Dedifferentiated amniotic fluid mesenchymal stem cell (primary cell): Measurements from ENCODE around the gene PANK4.

Experiments
- DNase-seq: peaks from one replicate; pipeline ENCODE4 v3.0.0-alpha.2; 2016; ENCODE audit errors: extremely low spot score

Gene PANK4

DNA sequence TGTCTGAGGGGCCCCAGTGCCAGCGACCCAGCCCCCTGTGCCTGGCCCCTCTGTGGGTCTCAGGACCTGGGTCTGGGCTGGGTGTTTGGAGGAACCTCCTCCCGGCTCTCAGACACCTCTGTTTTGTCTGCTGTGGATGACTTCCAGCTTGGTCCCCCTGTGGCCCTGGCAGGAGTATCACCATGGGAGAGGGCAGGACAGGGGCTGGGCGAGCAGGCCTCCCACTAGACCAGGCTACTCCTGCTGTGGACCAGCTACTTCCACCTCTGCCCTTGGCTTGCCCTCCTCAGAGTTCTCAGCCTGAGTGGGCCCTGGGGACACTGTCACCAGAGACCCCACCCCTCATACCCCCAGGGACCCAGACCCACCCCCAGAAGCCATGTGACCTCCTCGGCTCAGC is 28.5 kb downstream of the PANK4 start:
- no peak for DNase-seq

DNA sequence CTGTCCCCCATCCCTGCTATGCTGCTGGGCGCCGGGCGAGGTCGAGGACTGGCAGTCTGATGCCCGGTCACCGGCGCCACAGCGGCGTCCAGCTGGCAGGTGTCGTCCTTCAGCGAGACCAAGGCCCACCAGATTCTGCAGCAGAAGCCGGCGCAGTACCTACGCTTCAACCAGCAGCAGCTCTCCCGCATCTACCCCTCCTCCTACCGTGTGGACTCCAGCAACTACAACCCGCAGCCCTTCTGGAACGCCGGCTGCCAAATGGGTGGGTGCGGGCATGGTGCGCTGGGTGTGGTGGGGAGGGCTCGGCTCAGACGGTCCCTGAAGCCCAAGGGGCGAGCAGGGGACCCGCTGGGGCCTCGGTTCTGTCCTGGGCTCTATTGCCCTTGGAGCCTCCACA is 29.6 kb downstream of the PANK4 start:
- no peak for DNase-seq

DNA sequence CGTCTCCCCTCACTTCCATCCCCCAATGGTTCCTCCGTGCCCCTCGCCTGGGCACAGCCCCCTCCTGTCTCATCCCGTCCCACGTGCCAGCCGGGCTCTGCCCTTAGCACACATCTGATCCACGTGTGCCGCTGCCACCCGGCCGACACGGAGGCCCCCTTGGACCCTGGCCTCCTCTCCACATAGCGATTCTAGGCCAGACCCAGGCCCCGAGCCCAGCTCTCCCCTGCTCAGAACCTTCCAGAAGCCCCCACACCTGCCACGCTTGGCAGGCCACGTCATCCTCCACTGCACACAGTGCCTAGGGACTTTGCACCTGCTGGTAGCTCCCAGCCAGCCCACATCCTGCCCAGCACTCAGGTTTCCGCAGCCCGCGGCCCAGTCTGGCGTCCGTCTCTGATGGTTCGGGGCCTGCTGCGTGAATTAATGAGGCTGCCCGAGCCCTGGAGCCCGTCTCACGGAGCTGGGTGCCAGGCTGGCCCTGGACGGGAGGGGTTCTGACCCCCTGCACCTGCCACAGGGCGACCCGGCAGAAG is 30.2 kb downstream of the PANK4 start:
- no peak for DNase-seq

DNA sequence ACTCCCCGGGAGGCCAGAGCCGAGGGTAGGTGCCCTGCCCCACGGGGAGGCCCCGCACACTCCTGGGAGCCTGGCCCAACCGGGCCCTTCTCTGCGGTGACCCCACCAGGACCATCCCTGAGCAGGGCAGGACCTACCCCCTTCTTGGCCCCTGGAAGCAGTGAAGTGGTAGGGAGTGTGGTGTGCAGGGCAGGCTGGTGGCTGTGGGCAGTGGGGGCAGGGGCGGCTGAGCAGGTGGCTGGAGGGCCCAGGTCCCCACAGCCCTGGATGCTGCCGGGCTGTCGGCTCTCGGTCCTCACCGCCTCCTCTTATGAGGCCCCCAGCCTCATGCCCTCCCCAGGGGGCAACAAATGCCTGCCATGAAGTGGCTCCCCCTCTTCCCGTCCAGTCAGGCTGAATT is 30.9 kb downstream of the PANK4 start:
- no peak for DNase-seq

DNA sequence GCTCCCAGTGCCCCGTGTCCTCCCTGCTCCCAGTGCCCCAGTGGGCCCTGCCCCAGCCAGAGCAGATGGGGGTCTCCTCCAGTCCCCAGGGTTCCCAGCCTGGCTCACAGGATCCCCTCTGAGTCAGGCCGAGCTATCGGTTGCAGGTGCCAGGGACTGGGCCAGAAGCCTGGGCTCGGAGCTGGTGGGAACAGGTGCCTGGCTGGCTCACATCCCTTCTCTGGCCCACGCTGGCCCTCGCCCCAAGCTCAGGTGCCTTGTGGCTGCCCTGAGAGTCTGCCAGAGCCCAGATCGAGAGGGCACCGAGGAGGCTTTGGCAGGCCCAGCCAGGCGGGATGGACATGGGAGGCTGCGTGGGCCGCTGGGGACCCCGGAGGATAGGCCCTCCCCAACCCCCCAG is 31.4 kb downstream of the PANK4 start:
- DNase-seq: no peak

DNA sequence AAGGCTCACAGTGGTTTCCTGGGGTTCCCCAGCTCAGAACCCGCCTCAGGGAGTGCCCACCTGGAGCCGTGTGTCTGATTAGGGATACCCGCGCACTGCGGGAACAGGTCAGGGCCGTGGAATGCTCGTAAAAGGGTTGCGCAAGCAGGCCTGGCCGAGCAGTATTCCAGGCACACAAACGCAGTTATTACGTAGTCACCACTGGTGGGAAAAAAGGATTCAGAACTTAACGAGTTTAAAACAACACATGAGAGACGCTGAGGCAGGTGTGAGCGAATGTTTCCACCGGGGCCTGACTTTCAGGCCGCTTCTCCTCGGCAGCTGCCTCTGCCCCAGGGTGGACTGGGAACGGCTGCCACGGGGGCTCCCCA is 32.1 kb downstream of the PANK4 start:
- no peak for DNase-seq

DNA sequence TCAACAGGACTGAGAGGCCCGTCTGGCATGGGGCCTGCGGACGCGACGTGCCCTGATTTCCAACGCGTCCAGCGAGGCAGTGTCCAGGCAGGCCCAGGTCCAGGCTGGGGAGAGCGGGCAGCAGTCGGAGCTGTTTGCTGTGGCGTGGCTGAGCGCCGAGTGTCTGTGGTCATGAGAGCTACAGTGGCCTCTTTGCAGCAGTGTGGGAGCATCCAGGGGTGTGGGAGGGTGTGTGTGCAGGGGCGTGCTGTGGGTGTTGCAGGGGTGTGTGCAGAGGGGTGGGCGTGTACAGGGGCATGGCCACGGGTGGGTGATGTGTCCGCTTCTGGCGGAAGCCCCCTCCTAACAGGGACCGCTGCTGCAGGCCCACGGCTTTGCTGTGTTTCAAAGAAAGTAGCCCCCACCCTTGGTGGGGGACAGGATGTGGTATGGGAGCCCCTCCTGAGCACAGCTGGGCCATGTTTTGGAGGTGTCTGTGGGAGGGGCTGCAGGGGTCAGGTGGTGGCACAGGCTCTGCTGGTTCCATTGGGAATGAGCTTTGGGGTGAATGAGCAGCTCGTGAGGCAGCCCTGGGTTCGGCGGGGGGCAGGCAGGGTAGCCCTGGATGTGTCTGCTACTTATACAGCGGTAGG is 32.6 kb downstream of the PANK4 start:
- no peak for DNase-seq

DNA sequence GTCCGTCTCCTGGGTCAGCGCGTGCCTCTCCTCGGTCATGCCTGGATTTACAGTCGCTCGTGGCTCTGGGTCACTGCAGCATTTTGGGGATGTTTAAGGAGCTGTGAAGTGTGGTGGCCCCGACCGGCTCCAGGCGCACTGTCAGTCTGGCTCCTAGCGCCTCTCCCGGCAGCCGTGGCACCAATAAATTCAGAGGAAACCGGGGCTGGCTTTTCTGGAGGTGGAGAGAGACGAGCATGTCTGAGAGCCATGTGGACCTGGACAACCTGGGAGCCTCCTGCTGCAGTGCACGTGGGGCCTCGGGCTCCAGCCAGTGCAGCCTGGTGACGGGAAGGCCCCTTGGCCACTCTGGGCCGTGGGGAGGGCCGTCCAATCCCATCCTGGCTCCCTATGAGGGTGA is 33.2 kb downstream of the PANK4 start:
- DNase-seq: no peak

DNA sequence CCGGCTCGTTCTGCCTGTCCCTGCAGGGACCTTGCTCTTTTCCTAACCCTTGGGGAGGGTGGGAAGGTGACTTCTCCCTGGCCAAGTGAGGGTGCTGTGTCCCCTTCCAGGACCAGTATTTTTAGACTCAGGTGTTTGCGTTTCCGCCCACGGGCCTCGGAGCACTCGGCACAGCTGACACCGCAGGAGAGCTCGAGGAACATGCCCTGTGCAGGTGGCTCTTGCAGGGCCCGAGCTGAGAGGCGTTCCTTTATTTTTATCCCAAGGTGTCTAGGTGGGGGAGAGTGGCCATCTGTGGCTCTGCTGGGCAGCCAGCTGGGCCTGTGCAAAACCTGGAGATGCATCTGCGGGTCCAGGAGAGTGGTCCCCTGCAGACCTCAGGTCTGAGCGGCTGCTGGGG is 34.3 kb downstream of the PANK4 start:
- DNase-seq: no peak

DNA sequence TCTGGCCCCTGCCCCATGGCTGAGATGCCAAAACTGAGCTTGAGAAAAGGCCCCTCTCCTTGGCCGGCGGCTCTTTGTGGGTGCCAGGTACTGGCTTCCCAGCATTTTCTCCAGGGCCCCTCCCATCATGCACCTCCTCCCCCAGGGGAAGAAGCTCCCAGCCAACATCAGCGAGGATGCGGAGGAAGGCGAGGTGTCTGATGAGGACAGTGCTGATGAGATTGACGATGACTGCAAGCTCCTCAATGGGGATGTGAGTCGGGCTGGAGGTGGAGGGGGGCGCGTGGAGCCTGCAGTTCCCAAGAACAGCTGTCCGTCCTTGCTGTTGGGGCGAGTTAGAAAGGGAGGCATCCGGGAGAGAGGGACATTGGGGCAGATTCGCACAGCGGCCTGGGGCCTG is 36.8 kb downstream of the PANK4 start:
- no peak for DNase-seq

DNA sequence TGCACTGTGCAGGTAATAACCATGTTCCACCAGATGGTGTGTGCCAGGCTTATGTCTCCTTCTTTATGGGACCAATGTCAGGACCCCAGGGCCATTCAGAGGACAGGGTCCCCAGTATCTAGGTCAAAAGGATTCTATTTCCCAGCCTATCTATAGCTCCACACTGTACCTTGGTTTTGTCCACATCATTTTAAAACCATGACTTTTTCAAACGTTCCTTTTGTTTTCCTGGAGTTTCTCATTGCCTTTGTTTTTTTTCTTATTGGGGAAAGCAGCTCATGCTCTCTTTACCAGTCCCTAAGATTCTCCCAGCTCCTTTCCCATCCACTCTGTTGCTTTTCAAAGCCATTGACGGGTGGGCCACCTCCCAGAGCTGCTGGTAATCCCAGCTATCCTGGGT is 37.7 kb downstream of the PANK4 start:
- no peak for DNase-seq

DNA sequence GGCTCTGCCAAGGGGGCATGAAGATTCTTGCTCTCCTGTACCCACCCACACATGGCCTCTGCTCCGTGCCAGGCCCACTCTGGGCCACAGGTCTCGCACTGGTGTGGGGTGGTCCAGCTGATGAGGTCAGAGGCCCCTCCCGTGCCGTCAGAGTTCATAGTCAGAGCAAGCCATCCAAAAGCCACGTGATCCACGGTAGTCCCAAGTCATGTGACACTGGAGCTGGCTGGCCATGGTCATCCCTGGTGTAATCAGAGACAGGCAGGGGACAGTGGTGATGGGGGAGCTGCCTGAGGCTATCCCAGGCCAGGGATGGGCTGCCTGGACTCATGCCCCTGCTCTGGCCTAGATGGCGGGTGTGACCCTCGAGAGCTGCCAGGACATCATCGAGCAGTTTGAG is 39.8 kb downstream of the PANK4 start:
- no peak for DNase-seq

DNA sequence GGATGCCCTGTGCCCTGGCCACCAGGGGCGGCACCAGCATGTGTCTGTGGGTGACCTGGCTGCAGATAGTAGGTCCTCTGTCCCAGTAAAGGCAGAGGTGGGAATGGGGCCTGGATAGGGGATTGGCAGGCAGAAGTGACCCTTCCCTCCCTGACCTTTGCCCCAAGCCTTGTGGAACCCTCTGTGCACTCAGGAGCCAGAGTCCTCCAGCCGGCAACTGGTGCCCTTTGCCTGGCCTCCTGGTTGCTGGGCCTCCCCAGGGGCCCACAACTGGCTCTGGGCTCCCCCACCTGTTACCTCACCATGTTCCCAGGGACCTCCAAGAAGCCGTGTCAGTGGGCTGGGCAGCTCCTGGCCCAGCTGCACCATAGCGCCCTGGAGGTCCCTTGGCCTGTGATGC is 40.4 kb downstream of the PANK4 start:
- no peak for DNase-seq

DNA sequence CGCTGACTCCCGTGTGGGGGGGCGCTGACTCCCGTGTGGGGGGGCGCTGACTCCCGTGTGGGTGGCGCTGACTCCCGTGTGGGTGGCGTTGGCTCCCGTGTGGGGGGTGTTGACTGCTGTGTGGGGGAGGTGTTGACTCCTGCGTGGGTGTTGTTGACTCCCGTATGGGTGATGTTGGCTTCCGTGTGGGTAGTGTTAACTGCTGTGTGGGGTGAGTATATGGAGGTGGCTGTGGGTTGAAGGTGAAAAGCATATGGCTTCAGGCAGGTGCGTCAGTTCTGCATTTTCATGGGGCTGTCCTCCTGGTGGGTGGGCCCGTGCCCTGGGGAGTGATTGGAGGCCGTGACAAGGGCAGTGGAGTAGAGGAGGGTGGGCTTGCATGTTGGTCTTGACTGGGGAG is 42.4 kb downstream of the PANK4 start:
- no peak for DNase-seq

DNA sequence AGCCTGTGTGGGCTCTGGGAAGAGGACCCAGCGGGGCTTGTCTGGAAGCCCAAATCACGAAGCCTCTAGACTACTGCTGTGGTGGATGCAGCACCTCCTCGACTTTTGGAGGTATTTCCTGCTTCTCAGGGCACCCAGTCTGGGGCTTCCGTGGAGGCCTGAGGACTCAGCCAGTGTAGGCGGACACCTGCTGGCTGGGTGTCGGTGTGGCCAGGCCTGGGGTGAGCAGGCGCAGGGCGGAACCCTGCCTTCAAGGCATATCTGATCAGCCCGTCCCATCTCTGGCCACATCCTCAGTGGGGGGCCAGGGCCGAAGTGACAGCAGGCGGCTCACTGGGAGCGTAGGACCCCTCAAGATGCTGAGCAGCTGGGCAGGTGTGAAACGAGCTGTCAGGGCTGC is 43.4 kb downstream of the PANK4 start:
- no peak for DNase-seq

DNA sequence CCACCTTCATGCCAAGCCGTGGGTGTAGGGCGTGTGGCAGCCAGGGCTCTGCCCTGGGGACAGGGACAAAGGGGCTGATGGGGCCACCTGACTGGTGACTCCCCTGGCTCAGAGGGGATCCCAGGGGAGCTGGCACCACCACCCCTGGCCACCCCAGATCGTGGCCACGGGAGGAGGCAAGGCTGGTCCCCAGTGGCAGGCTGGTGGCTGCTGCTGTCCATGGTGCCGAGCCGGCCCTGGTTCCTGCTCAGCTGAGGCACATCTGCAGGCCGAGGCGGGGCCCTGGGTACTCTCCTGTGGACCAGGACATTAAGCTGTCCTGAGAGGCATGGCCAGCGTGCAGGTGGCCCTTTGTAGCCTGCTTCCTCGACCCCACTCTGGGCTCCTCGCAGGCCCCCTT is 43.8 kb downstream of the PANK4 start:
- DNase-seq: no peak

DNA sequence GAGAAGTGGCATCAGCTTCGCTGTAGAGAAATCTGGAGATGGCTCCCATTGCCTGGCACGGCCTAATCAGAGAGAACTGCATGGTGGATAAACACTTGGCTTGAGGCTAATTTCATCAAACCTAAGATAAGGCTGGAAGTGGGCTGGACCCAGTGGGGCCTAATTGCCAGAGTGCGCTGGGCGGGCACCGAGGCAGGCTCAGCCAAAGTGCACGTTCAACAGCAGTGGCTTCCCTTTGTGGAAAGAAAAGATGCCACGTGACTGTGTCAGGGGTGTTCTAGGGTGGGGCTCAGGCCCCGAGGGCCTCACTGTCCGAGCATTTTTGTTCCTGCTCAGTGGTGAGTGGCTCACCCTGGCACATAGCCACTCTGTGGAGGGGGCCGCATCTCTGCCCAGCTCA is 44.5 kb downstream of the PANK4 start:
- DNase-seq: no peak

DNA sequence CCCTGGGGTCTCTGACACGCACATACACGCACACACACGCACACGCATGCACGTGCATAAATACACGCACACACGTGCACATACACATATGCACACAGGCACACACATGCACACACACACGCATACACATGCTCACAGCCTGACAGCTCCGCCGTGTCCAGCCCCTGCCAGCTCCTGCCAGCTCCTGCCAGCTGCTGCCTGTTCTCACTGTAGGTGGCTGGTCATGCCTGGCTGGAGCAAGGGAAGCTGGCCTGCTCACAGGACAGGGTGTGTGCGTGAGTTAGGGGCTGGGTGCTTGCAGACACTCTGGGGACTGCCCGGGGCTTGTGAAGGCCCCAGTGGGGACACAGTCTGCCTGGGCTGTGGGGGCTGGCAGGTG is 45.4 kb downstream of the PANK4 start:
- no peak for DNase-seq

DNA sequence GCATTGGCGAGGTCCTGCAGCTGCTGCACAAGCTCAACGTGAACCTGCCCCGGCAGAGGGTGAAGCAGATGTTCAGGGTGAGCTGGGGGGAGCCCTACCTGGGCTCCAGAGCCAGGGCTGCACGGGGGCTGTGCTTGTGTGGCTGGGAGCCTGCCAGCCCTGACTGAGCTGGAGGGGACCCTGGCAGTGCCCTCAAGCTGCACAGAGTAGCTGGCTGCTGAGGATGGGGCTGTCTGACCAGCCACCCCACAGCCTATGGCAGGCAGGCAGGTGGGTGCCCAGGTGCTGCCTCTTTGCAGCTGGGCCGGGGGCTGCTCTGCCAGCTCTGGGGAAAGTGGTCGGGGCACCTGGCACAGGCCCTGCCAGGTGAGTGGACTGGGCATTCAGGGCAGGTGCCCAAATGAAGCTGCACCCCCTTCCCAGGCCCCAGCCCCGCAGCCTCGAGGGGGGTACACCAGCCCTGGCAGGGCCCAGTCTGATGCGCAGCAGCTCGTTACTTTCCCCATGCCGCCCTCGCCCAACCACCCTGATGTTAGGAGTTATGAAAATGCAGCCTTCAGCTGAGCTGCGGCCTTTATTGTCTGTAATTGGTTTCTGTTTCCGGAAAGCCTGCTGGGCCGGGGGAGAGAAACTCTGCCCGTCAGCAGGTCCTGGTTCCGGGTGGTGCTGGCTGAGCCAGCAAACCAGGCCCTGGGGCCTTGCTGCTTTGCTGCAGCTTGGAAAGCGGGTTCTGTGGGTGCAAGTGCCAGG is 46.0 kb downstream of the PANK4 start:
- no peak for DNase-seq

DNA sequence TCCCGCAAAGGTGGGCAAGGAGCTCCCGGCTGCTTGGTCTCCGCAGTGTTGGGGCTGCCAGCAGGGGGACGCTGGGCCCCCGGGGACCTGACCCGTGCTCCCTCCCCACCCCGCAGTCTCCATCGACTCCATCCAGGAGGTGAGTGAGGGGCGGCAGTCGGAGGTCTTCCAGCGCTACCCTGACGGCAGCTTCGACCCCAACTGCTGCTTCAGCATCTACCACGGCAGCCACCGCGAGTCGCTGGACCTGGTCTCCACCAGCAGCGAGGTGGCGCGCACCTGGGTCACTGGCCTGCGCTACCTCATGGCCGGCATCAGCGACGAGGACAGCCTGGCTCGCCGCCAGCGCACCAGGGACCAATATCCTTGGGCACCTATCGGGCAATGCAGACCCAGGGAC is 46.8 kb downstream of the PANK4 start:
- DNase-seq: no peak

DNA sequence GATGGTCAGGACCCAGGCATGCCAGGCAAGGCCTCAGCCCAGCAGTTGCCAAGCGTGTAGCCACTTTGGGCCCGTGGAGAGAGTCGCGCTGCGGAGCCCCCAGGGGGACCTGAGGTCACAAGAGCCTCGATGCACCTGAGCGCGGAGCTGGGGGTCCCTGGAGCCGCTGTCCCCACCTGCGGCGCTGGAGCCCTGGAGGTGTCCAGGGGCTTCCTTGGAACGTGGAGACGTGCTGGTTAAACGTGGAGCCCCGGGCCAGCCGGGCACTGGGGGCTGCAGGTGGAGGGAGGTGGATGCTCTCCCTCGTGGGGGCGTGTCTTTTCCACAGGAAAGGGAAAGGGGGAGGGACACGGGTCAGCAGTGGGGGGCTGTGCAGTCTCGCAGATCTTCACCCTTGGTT is 47.2 kb downstream of the PANK4 start:
- DNase-seq: no peak

DNA sequence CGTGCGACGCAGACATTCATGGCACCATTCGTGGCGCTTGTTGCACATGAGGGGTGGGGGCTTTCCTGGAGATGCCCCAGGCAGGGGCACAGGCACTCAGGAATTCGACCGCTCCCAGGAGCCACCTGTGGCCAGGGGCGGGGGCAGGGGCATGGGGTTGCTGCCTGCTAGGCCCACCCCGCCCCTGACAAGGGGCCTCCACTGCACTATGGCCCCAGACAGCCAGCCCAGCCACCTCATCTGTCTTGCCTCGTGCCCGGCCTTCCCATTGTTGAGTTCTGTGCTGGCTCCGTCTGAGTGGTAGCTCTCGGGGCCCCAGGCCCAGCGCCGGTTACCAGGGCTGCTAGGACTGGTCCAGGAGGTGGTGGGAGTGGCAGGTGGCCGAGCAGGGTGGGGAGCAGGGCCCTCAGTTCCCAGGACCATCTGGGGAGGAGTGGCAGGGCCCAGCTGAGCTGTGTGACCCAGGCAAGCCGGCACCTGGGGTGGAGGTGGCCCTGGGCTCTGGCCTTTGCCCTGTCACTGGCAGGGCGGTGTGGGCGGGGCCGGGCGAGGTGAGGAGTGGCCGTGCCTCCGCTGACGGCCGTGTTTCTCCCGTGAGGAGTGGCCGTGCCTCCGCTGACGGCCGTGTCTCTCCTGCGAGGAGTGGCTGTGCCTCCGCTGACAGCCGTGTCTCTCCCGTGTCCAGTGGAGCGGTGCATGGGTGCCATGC is 48.5 kb downstream of the PANK4 start:
- DNase-seq: no peak

DNA sequence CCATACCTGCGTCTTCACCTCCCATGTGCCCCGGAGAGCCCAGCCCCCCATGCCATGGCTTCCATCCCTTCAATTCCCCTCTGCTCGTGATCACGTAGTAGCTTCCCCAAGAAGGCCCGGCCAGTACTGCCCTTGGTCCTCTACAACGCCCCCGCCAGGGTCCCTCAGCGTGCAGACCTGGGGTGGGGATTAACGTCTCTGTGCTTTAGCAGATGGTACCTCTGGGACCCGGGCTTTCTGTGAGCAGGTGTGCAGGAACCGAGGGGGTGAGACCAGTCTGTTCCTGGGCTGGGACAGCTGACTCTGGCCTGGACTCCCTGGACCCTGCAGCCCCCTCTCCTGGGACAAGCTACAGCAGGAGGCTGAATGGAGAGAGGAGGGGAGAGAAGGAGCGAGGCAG is 49.1 kb downstream of the PANK4 start:
- DNase-seq: no peak
